Measurements from ENCODE around the gene MOB3A. TPM values are rescaled to one million over a fixed set of nuclear protein-coding genes. Genes with fewer than 3 reads are reported as not detected.

MOB3A gene
- polyA plus RNA-seq, 1 donor (not counting 4 experiments of a cell fraction or from before 2014, with no cell fraction given) = 34.2 TPM

GRCh38 chr19:2115911-2116426 lies 19.8 kb upstream of the MOB3A start:
- Histone ChIP-seq H3K9me3 (ENCODE audit: control insufficient read depth, low read depth, low read length) (no peaks in the 10 kb centered on the region), H3K9ac (ENCODE audit: control insufficient read depth, extremely low read depth, insufficient read depth, low read length) (no peak overlapping the region), H3K27me3 (ENCODE audit: control insufficient read depth, extremely low read depth, insufficient read depth, low read length) (no peaks in the 10 kb centered on the region), H3K79me2 (ENCODE audit: control insufficient read depth, insufficient read depth, low read length) (no peaks in the 10 kb centered on the region), H2AFZ (ENCODE audit: control insufficient read depth, low read length) (no peak overlapping the region), H3K4me1 (ENCODE audit: control insufficient read depth, extremely low read depth, insufficient read depth, low read length) (no peaks in the 10 kb centered on the region), H3K4me2 (ENCODE audit: control insufficient read depth, extremely low read depth, insufficient read depth, low read depth, low read length) (no peak overlapping the region), H4K20me1 (ENCODE audit: control insufficient read depth, extremely low read depth, insufficient read depth, low read length) (no peaks in the 10 kb centered on the region), H3K36me3 (ENCODE audit: control insufficient read depth in 2 of 2, extremely low read depth in 1 of 2, insufficient read depth in 2 of 2, low read length in 2 of 2) (peaks cover 52 to 66% of the 10 kb centered on the region in 2 experiments), H3K4me3 (ENCODE audit: control insufficient read depth in 2 of 3, extremely low read depth in 1 of 3, insufficient read depth in 2 of 3, low read depth in 1 of 3, low read length in 3 of 3) (no peak overlapping the region), H3K27ac (ENCODE audit: control insufficient read depth, insufficient read depth, low read length) (no peak overlapping the region), H3K9me1 (ENCODE audit: control insufficient read depth, extremely low read depth, insufficient read depth, low read length) (no peaks in the 10 kb centered on the region)
- dilution Hi-C loops (cut with MboI; ENCODE audit: extremely low pct_ligation_motif_present, low sequenced_read_pairs) = no loop called here
- TF ChIP-seq EZH2 (IDR thresholded peaks at IDR 0.05; ENCODE audit: low read length) = no peak
- no peak for TF ChIP-seq CTCF (optimal IDR thresholded peaks at IDR 0.05 in 1 of 3, IDR thresholded peaks at IDR 0.05 in 1 of 3, conservative IDR thresholded peaks at IDR 0.05 in 1 of 3; ENCODE audit: extremely low read depth in 1 of 3, insufficient read depth in 2 of 3, low read length in 3 of 3)
- FAIRE-seq (no peak), DNase-seq (ENCODE audit: low read depth, low spot score) (no peak)

- H3K4me3 ChIP-seq (ENCODE audit: control insufficient read depth in 2 of 3, extremely low read depth in 1 of 3, insufficient read depth in 2 of 3, low read depth in 1 of 3, low read length in 3 of 3) = no peak overlapping the region
- FAIRE-seq = no peak
- H2AFZ ChIP-seq (ENCODE audit: control insufficient read depth, low read length) = no peak overlapping the region
- no peaks in the 10 kb centered on the region for H3K4me1 ChIP-seq (ENCODE audit: control insufficient read depth, extremely low read depth, insufficient read depth, low read length)
- no peak overlapping the region for H3K4me2 ChIP-seq (ENCODE audit: control insufficient read depth, extremely low read depth, insufficient read depth, low read depth, low read length)
- no peak overlapping the region for H3K9ac ChIP-seq (ENCODE audit: control insufficient read depth, extremely low read depth, insufficient read depth, low read length)
- no peaks in the 10 kb centered on the region for H3K27me3 ChIP-seq (ENCODE audit: control insufficient read depth, extremely low read depth, insufficient read depth, low read length)
- no peaks in the 10 kb centered on the region for H3K9me1 ChIP-seq (ENCODE audit: control insufficient read depth, extremely low read depth, insufficient read depth, low read length)
- H3K9me3 ChIP-seq (ENCODE audit: control insufficient read depth, low read depth, low read length) = no peaks in the 10 kb centered on the region
- H3K27ac ChIP-seq (ENCODE audit: control insufficient read depth, insufficient read depth, low read length) = no peak overlapping the region
- dilution Hi-C loops (cut with MboI; ENCODE audit: extremely low pct_ligation_motif_present, low sequenced_read_pairs) = no loop called here
- peaks cover 50 to 67% of the 10 kb centered on the region in 2 experiments for H3K36me3 ChIP-seq (ENCODE audit: control insufficient read depth in 2 of 2, extremely low read depth in 1 of 2, insufficient read depth in 2 of 2, low read length in 2 of 2)
- H3K79me2 ChIP-seq (ENCODE audit: control insufficient read depth, insufficient read depth, low read length) = no peaks in the 10 kb centered on the region
- DNase-seq (ENCODE audit: low read depth, low spot score) = no peak
- TF ChIP-seq CTCF (optimal IDR thresholded peaks at IDR 0.05 in 1 of 3, IDR thresholded peaks at IDR 0.05 in 1 of 3, conservative IDR thresholded peaks at IDR 0.05 in 1 of 3; ENCODE audit: extremely low read depth in 1 of 3, insufficient read depth in 2 of 3, low read length in 3 of 3) (no peak), EZH2 (IDR thresholded peaks at IDR 0.05; ENCODE audit: low read length) (no peak)
- no peaks in the 10 kb centered on the region for H4K20me1 ChIP-seq (ENCODE audit: control insufficient read depth, extremely low read depth, insufficient read depth, low read length)
These were observed 19.2 kb upstream of the MOB3A start for GRCh38 chr19:2115324-2115723.
